ENCODE measurements around the gene CLDN19. TPM values are rescaled to one million over a fixed set of nuclear protein-coding genes. Genes with fewer than 3 reads are reported as not detected.

Gene CLDN19
- total and polyA plus RNA-seq, 11 donors: 0.01 to 0.11 TPM; not detected in 9

- intact Hi-C loops (cut with DNase I): loop anchor here in 7 of 10 donors (5.0 to 10.0 kb wide), 6 partner anchors 80 to 300 kb away; no protein-coding TSS in a partner anchor
- TF ChIP-seq CTCF (IDR thresholded peaks at IDR 0.05): no peak
- no peak for TF ChIP-seq POLR2A (IDR thresholded peaks at IDR 0.05)
- Histone ChIP-seq H3K36me3 (peaks cover 0 to 69% (median 59%) of the 10 kb centered on the region in 9 donors), H3K4me1 (peaks cover 0 to 19% (median 0%) of the 10 kb centered on the region in 12 donors), H3K27ac (no peak overlapping the region), H3K4me3 (no peak overlapping the region), H3K9me3 (no peaks in the 10 kb centered on the region), H3K27me3 (no peaks in the 10 kb centered on the region)
- ATAC-seq: no peak
- WGBS, 4 donors: 81 to 92% (median 86%) methylated on average over 5 of the region's 5 CpGs
- no peak for DNase-seq
Measured at GRCh38 chr1:42774928-42775526, 35.0 kb upstream of the CLDN19 start.

- WGBS, 4 donors: 47 to 75% (median 48%) methylated on average over 2 of the region's 2 CpGs
- Histone ChIP-seq H3K36me3 (peaks cover 0 to 57% (median 51%) of the 10 kb centered on the region in 9 donors), H3K9me3 (no peaks in the 10 kb centered on the region), H3K27me3 (no peaks in the 10 kb centered on the region), H3K27ac (no peak overlapping the region), H3K4me1 (peaks cover 0 to 23% (median 10%) of the 10 kb centered on the region in 12 donors), H3K4me3 (no peak overlapping the region)
- intact Hi-C loops (cut with DNase I): loop anchor here in 2 of 10 donors (10.0 kb wide), 4 partner anchors 81 to 301 kb away; no protein-coding TSS in a partner anchor
- no peak for TF ChIP-seq POLR2A (IDR thresholded peaks at IDR 0.05)
- TF ChIP-seq CTCF (IDR thresholded peaks at IDR 0.05): no peak
- ATAC-seq (no peak), DNase-seq (no peak)
Measured at GRCh38 chr1:42773420-42773819, 33.4 kb upstream of the CLDN19 start.

GRCh38 chr1:42769811-42770210 lies 29.8 kb upstream of the CLDN19 start:
- Histone ChIP-seq H3K27me3 (no peaks in the 10 kb centered on the region), H3K4me3 (no peak overlapping the region), H3K9me3 (no peaks in the 10 kb centered on the region), H3K36me3 (peaks cover 0 to 24% (median 15%) of the 10 kb centered on the region in 9 donors), H3K4me1 (peaks cover 3 to 44% (median 23%) of the 10 kb centered on the region in 12 donors), H3K27ac (no peak overlapping the region)
- intact Hi-C loops (cut with DNase I): loop anchor here in 9 of 10 donors (5.0 to 10.0 kb wide), 12 partner anchors 47 to 435 kb away; partner anchors contain the start of genes YBX1 (in 6 of the 9), ERMAP (in 1 of the 9), FOXJ3 (in 1 of the 9) and SVBP (in 1 of the 9)
- WGBS, 4 donors: 82 to 90% (median 88%) methylated on average over 3 of the region's 3 CpGs
- DNase-seq (no peak), ATAC-seq (no peak)
- TF ChIP-seq POLR2A (IDR thresholded peaks at IDR 0.05) (no peak), CTCF (IDR thresholded peaks at IDR 0.05) (no peak)

GRCh38 chr1:42768172-42768571 lies 28.1 kb upstream of the CLDN19 start:
- peaks cover 3 to 50% (median 30%) of the 10 kb centered on the region in 12 donors for H3K4me1 ChIP-seq
- WGBS, 4 donors: 72 to 80% (median 75%) methylated on average over 2 of the region's 2 CpGs
- TF ChIP-seq POLR2A (IDR thresholded peaks at IDR 0.05): no peak
- no peak for TF ChIP-seq CTCF (IDR thresholded peaks at IDR 0.05)
- ATAC-seq: no peak
- peak overlapping the region in 10 of 12 donors; percentile 82 to 98 (median 95) for H3K4me3 ChIP-seq
- intact Hi-C loops (cut with DNase I): loop anchor here in 7 of 10 donors (5.0 to 10.0 kb wide), 8 partner anchors 49 to 433 kb away; partner anchors contain the start of genes YBX1 (in 6 of the 7), ERMAP (in 1 of the 7), FOXJ3 (in 1 of the 7) and SVBP (in 1 of the 7)
- no peaks in the 10 kb centered on the region for H3K9me3 ChIP-seq
- peaks cover 0 to 8% (median 0%) of the 10 kb centered on the region in 9 donors for H3K36me3 ChIP-seq
- H3K27me3 ChIP-seq: no peaks in the 10 kb centered on the region
- H3K27ac ChIP-seq: no peak overlapping the region
- DNase-seq: no peak

Measured in heart left ventricle (tissue), 16 donors.